ENCODE data around the gene CLDN2.

DNA sequence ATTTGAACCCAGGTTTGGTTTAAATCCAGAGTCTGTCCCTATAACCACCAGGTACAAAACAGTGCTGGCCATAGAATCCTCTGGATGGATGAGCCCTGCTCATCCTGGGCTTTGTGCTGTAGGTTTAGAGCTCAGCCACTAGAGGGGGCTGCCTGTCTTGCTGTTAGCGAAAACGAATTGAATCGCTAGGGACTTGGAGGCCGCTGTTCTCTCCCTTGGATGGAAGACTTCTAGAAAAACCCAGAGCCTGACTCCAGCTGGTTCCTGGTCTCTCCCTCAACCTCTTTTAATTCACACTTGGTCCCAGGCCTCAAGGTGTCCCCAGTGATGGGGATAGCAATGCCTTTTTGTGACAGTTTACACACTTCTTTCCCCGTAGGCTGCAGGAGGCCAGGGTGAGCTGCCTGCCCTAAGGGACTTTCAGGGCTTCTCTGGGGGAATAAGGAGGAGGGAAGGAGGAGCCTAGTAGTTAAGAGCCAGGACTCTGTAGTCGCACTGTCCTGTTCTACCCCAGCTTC lies 25.8 kb upstream of the CLDN2 start:
- TF ChIP-seq POLR2A (IDR thresholded peaks at IDR 0.05; ENCODE audit: low read depth, low read length) (no peak), POLR2AphosphoS5 (IDR thresholded peaks at IDR 0.05; ENCODE audit: low read depth, low read length) (no peak)
